Spleen (tissue), 11 donors: ENCODE data around the gene FAM174B. TPM values are rescaled to one million over a fixed set of nuclear protein-coding genes. Genes with fewer than 3 reads are reported as not detected.
A peak's percentile ranks its signal among the peaks of the same experiment; 100 is the strongest.

Source experiments
- DNase-seq: peaks from one replicate; pipeline ENCODE4 v3.0.0-alpha.2; 2020
- H3K27ac ChIP-seq, 8 donors: fragments of 200-600 bp; sonication (generic) in 7 of 8; 1 replicate in 4 of 8; 2 replicates in 4 of 8; pipeline versions ENCODE4 v1.5.0 to v1.8.0; 2016 to 2021; ENCODE audit warnings: inconsistent platforms in 4 of 8, mild to moderate bottlenecking in 4 of 8, moderate library complexity in 1 of 8
- H3K27me3 ChIP-seq, 7 donors: fragments of 200-600 bp; sonication (generic) in 6 of 7; replicated peaks in 1 of 7; 1 replicate in 4 of 7; 2 replicates in 3 of 7; pipeline versions ENCODE4 v1.5.0 to v1.8.0; 2016 to 2021; ENCODE audit warnings: inconsistent platforms in 3 of 7, mild to moderate bottlenecking in 1 of 7
- H3K36me3 ChIP-seq, 6 donors: fragments of 200-600 bp; sonication (generic) in 5 of 6; 1 replicate in 4 of 6; 2 replicates in 2 of 6; pipeline versions ENCODE4 v1.5.0 to v1.8.0; 2016 to 2021; ENCODE audit warnings: inconsistent platforms in 2 of 6
- H3K4me1 ChIP-seq, 6 donors: fragments of 200-600 bp; sonication (generic) in 5 of 6; 1 replicate in 3 of 6; 2 replicates in 3 of 6; pipeline versions ENCODE4 v1.5.0 to v1.8.0; 2016 to 2021; ENCODE audit warnings: inconsistent platforms in 3 of 6
- H3K4me3 ChIP-seq, 8 donors: fragments of 200-600 bp; sonication (generic) in 7 of 8; 1 replicate in 4 of 8; 2 replicates in 4 of 8; pipeline versions ENCODE4 v1.5.0 to v1.8.0; 2016 to 2021; ENCODE audit warnings: inconsistent platforms in 4 of 8, mild to moderate bottlenecking in 4 of 8, moderate library complexity in 2 of 8
- H3K9me3 ChIP-seq, 8 donors: fragments of 200-600 bp; sonication (generic) in 7 of 8; 1 replicate in 4 of 8; 2 replicates in 4 of 8; pipeline versions ENCODE4 v1.5.0 to v1.8.0; 2016 to 2021; ENCODE audit warnings: inconsistent platforms in 4 of 8
- CTCF ChIP-seq, 11 experiments: fragments of 200-600 bp in 7 of 11; fragments of 450-650 bp in 4 of 11; sonication (generic) in 4 of 11; IDR thresholded peaks in 8 of 11; conservative IDR thresholded peaks in 3 of 11; 1 replicate in 7 of 11; 2 replicates in 4 of 11; pipeline versions ENCODE4 v1.4.0 to v1.8.0; 2016 to 2021; ENCODE audit warnings: antibody characterized with exemption in 11 of 11, inconsistent platforms in 4 of 11, mild to moderate bottlenecking in 1 of 11
- POLR2A ChIP-seq, 3 donors: fragments of 450-650 bp; IDR thresholded peaks; one replicate each; pipeline ENCODE4 v1.5.1; 2017; ENCODE audit warnings: antibody characterized with exemption in 3 of 3, mild to moderate bottlenecking in 1 of 3
- POLR2AphosphoS5 ChIP-seq, 3 donors: sonication (generic); formaldehyde crosslinking; IDR thresholded peaks; one replicate each; pipeline ENCODE4 v1.5.1; 2017; ENCODE audit warnings: antibody characterized with exemption in 3 of 3
- WGBS, 5 donors: extraction: QIAGEN DNeasy Blood & Tissue Kit in 3 of 5; methylation state at CpG; one replicate each; pipeline versions ENCODE4 v1.1.5 to v1.1.7; 2013 to 2018; 5-methylcytosine and 5-hydroxymethylcytosine counted together
- intact Hi-C: fragments of 100-400 bp; cut with DNase I; formaldehyde crosslinking; loops from one replicate; pipeline ENCODE4 v1.15.0; 2023; ENCODE audit warnings: low total_unique reads
- polyA plus RNA-seq, 3 donors: library from polyadenylated mRNA; stranded (reverse); fragments of 200-250 nt; gene quantifications; one replicate each; pipeline ENCODE4 v1.2.1, GENCODE V29; 2013
- total RNA-seq, 7 donors: library from RNA; depleted of rRNA in 3 of 7; stranded (reverse); fragments of >200 nt in 3 of 7; fragmentation: NEBNext Ultra II Directional in 4 of 7; extraction: Animal tissue kit (Norgen Biotek cat#: 25700) in 4 of 7; gene quantifications; one replicate each; pipeline versions ENCODE4 v1.1.0 to v1.2.1, GENCODE V29; 2016 to 2021
- donor health status: healthy with polysubstance abuse.
- donor health status: DM: no; HTN: no; CAD: no; lungs with moderate emphysema.
- donor health status: DM: no; HTN: no; CAD: no.
- donor health status: Bipolar disorder and iron deficiency.
- donor health status: healthy.
- donor health status: DM: no; HTN: no; CAD: no.
- donor health status: DM: yes; HTN: yes; CAD: no.

FAM174B gene
- total and polyA plus RNA-seq, 10 donors = 2.1 to 17.9 (median 8.8) TPM

- 53 to 100% (median 76%) methylated on average over 1 of the region's 1 CpG for WGBS, 5 donors
- no peaks in the 10 kb centered on the region for H3K36me3 ChIP-seq
- no peaks in the 10 kb centered on the region for H3K4me1 ChIP-seq
- H3K27ac ChIP-seq = no peak overlapping the region
- no peak overlapping the region for H3K4me3 ChIP-seq
- H3K9me3 ChIP-seq = peaks cover 0 to 20% (median 11%) of the 10 kb centered on the region in 8 donors
- intact Hi-C loops = no loop called here
- no peaks in the 10 kb centered on the region for H3K27me3 ChIP-seq
- TF ChIP-seq CTCF (IDR thresholded peaks at IDR 0.05 in 8 of 11, conservative IDR thresholded peaks at IDR 0.05 in 3 of 11) (no peak), POLR2A (IDR thresholded peaks at IDR 0.05) (no peak), POLR2AphosphoS5 (IDR thresholded peaks at IDR 0.05) (no peak)
- no peak for DNase-seq
Measured at GRCh38 chr15:92687746-92688145, 32.2 kb upstream of the FAM174B start.

DNA sequence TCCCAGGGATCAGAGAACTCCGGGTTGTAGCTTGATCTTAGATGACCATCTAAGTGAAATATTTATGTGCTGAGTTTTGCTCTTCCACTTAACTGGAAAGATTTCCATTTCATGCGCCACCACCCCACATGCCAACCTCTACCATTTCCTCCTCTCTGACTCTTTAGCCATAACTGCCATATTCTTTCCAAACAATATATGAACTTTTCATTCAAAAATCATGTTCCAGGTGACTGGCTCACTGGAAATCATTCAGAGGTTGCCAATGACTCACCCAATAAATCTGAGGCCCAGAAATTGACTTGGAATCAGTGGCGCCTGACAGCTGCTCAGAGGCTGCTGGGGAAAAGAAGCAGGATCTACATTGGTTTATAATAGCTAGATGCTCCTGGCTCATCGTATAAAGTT lies 31.6 kb upstream of the FAM174B start:
- Histone ChIP-seq H3K27ac (no peak overlapping the region), H3K36me3 (no peaks in the 10 kb centered on the region), H3K9me3 (peaks cover 0 to 20% (median 11%) of the 10 kb centered on the region in 8 donors), H3K4me3 (no peak overlapping the region), H3K27me3 (no peaks in the 10 kb centered on the region), H3K4me1 (no peaks in the 10 kb centered on the region)
- intact Hi-C loops = no loop called here
- TF ChIP-seq CTCF (IDR thresholded peaks at IDR 0.05 in 8 of 11, conservative IDR thresholded peaks at IDR 0.05 in 3 of 11) = no peak
- TF ChIP-seq POLR2A (IDR thresholded peaks at IDR 0.05) = no peak
- no peak for TF ChIP-seq POLR2AphosphoS5 (IDR thresholded peaks at IDR 0.05)
- DNase-seq = no peak
- WGBS, 5 donors = 91 to 95% (median 93%) methylated on average over 4 of the region's 4 CpGs

GRCh38 chr15:92683511-92683834 lies 27.9 kb upstream of the FAM174B start:
- peaks cover 0 to 7% (median 0%) of the 10 kb centered on the region in 6 donors for H3K4me1 ChIP-seq
- H3K9me3 ChIP-seq = peaks cover 0 to 7% (median 3%) of the 10 kb centered on the region in 8 donors
- intact Hi-C loops = no loop called here
- no peaks in the 10 kb centered on the region for H3K36me3 ChIP-seq
- WGBS, 5 donors = 66 to 86% (median 73%) methylated on average over 6 of the region's 6 CpGs
- no peak for DNase-seq
- H3K4me3 ChIP-seq = no peak overlapping the region
- no peaks in the 10 kb centered on the region for H3K27me3 ChIP-seq
- H3K27ac ChIP-seq = no peak overlapping the region
- no peak for TF ChIP-seq POLR2A (IDR thresholded peaks at IDR 0.05)
- peak in 3 of 11 experiments; percentile 16 to 33 (median 22) for TF ChIP-seq CTCF (IDR thresholded peaks at IDR 0.05 in 8 of 11, conservative IDR thresholded peaks at IDR 0.05 in 3 of 11)
- TF ChIP-seq POLR2AphosphoS5 (IDR thresholded peaks at IDR 0.05) = no peak

DNA sequence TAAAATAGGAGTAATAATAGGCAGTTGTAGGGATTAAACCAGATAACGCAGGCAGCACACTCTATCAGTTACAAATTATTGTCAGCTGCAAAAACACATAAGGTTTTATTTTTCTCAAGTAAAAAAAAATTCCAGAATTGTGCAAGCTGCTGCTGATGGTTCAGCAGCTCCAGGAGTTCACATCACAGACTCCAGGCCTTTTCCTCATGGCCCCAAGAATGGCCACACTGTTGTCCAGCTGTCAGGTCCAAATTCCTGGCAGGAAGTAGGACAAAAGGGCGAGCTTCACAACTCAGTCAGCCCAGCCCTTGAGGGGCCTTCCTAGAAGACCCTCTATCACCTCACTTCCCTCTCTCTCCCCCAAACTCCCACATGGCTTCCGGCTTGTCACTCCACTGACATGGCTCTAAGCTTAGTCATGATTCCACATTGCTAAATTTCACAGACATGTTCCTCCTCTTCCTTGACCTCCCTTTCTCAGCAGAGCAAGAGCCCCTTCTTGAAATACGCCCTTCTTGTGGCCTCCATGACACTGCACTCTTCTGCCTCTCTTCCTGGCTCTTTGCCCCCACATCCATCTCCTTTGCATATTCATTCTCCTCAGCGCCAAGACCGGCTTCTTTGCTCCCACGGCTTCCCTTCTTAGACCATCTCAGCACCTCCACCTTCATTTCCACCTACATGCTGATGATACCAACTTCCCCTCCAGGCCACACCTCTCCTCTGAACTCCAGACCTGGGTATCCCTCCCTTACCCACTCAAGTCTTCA lies 27.4 kb upstream of the FAM174B start:
- intact Hi-C loops = no loop called here
- Histone ChIP-seq H3K4me3 (no peak overlapping the region), H3K27ac (no peak overlapping the region), H3K36me3 (no peaks in the 10 kb centered on the region), H3K4me1 (peaks cover 0 to 7% (median 0%) of the 10 kb centered on the region in 6 donors), H3K9me3 (peaks cover 0 to 1% (median 0%) of the 10 kb centered on the region in 8 donors), H3K27me3 (no peaks in the 10 kb centered on the region)
- TF ChIP-seq CTCF (IDR thresholded peaks at IDR 0.05 in 8 of 11, conservative IDR thresholded peaks at IDR 0.05 in 3 of 11) (no peak), POLR2AphosphoS5 (IDR thresholded peaks at IDR 0.05) (no peak), POLR2A (IDR thresholded peaks at IDR 0.05) (no peak)
- no peak for DNase-seq
- 67 to 82% (median 73%) methylated on average over 7 of the region's 7 CpGs for WGBS, 5 donors
